Esophagus muscularis mucosa (tissue), 4 donors: Measurements from ENCODE around the gene ATP7A. TPM values are rescaled to one million over a fixed set of nuclear protein-coding genes. Genes with fewer than 3 reads are reported as not detected.
A peak's percentile ranks its signal among the peaks of the same experiment; 100 is the strongest.

Source experiments
- DNase-seq: peaks from one replicate; pipeline ENCODE4 v3.0.0-alpha.2; 2017; ENCODE audit errors: extremely low spot score
- H3K27ac ChIP-seq, 4 donors: fragments of 200-600 bp; sonication (generic); replicated peaks in 1 of 4; 1 replicate in 3 of 4; 2 replicates in 1 of 4; pipeline ENCODE4 v1.5.1; 2016 to 2019; ENCODE audit warnings: mild to moderate bottlenecking in 1 of 4
- H3K27me3 ChIP-seq, 4 donors: fragments of 200-600 bp; sonication (generic); one replicate each; pipeline versions ENCODE4 v1.5.1 to v1.6.0; 2016 to 2019
- H3K36me3 ChIP-seq, 4 donors: fragments of 200-600 bp; sonication (generic); one replicate each; pipeline ENCODE4 v1.5.1; 2016 to 2019
- H3K4me1 ChIP-seq, 4 donors: fragments of 200-600 bp; sonication (generic); one replicate each; pipeline ENCODE4 v1.5.1; 2016 to 2019
- H3K4me3 ChIP-seq, 4 donors: fragments of 200-600 bp; sonication (generic); 1 replicate in 2 of 4; 2 replicates in 2 of 4; pipeline ENCODE4 v1.5.1; 2016 to 2019; ENCODE audit warnings: mild to moderate bottlenecking in 4 of 4, moderate library complexity in 1 of 4
- H3K9me3 ChIP-seq, 4 donors: fragments of 200-600 bp; sonication (generic); 1 replicate in 3 of 4; 2 replicates in 1 of 4; pipeline ENCODE4 v1.5.1; 2016 to 2019
- EP300 ChIP-seq: sonication (generic); formaldehyde crosslinking; IDR thresholded peaks from one replicate; pipeline ENCODE4 v1.6.1; 2017; ENCODE audit warnings: antibody characterized with exemption
- POLR2A ChIP-seq: fragments of 450-650 bp; IDR thresholded peaks from one replicate; pipeline ENCODE4 v1.6.1; 2017; ENCODE audit warnings: antibody characterized with exemption, moderate library complexity, mild to moderate bottlenecking, low read depth
- POLR2AphosphoS5 ChIP-seq, 2 donors: sonication (generic); formaldehyde crosslinking; IDR thresholded peaks; one replicate each; pipeline ENCODE4 v1.6.1; 2017; ENCODE audit warnings: antibody characterized with exemption in 2 of 2
- WGBS: methylation state at CpG from one replicate; pipeline ENCODE4 v1.1.5; 2018; 5-methylcytosine and 5-hydroxymethylcytosine counted together
- intact Hi-C: fragments of 100-400 bp; cut with DNase I; formaldehyde crosslinking; loops from one replicate; pipeline ENCODE4 v1.15.1; 2023
- total RNA-seq, 4 donors: library from RNA; depleted of rRNA; stranded (reverse); fragments of >200 nt; gene quantifications; one replicate each; pipeline versions ENCODE4 v1.1.0 to v1.2.1, GENCODE V29; 2016
- TF ChIP-seq, protein P1 (sequence below), 3 experiments: fragments of 200-600 bp in 2 of 3; fragments of 450-650 bp in 1 of 3; sonication (generic) in 2 of 3; IDR thresholded peaks; one replicate each; pipeline ENCODE4 v1.5.1; 2017 to 2019; ENCODE audit warnings: antibody characterized with exemption in 3 of 3, mild to moderate bottlenecking in 2 of 3, moderate library complexity in 1 of 3

The ATP7A gene
- total RNA-seq, 4 donors from 2014 or later, result 10.7 to 14.1 (median 12.8) TPM

GRCh38 chrX:77894921-77895886 is 15.3 kb upstream of the ATP7A start, which contains the start of gene MAGT1:
Gene MAGT1, minus strand, starts transcription at chrX:77895435. Its CDS starts 25 bp downstream, at chrX:77895410.
- intact Hi-C loops, result loop anchor here (10.0 kb wide), 1 partner anchor 110 kb away; the partner anchor contains the start of gene ATRX
- H3K36me3 ChIP-seq, result no peaks in the 10 kb centered on the region
- no peaks in the 10 kb centered on the region for H3K27me3 ChIP-seq
- peak; percentile 97 for DNase-seq
- H3K9me3 ChIP-seq, result no peaks in the 10 kb centered on the region
- H3K4me1 ChIP-seq, result peaks cover 0 to 34% (median 13%) of the 10 kb centered on the region in 4 donors
- WGBS, result 44% methylated on average over 49 of the region's 49 CpGs
- H3K27ac ChIP-seq, result peak within 1 kb of the TSS; percentile 90 to 93 (median 92)
- peak; percentile 92 to 97 for TF ChIP-seq POLR2AphosphoS5 (IDR thresholded peaks at IDR 0.05)
- TF ChIP-seq, protein P1, sequence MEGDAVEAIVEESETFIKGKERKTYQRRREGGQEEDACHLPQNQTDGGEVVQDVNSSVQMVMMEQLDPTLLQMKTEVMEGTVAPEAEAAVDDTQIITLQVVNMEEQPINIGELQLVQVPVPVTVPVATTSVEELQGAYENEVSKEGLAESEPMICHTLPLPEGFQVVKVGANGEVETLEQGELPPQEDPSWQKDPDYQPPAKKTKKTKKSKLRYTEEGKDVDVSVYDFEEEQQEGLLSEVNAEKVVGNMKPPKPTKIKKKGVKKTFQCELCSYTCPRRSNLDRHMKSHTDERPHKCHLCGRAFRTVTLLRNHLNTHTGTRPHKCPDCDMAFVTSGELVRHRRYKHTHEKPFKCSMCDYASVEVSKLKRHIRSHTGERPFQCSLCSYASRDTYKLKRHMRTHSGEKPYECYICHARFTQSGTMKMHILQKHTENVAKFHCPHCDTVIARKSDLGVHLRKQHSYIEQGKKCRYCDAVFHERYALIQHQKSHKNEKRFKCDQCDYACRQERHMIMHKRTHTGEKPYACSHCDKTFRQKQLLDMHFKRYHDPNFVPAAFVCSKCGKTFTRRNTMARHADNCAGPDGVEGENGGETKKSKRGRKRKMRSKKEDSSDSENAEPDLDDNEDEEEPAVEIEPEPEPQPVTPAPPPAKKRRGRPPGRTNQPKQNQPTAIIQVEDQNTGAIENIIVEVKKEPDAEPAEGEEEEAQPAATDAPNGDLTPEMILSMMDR (IDR thresholded peaks at IDR 0.05), result no peak
- TF ChIP-seq POLR2A, result peak; percentile 78
- H3K4me3 ChIP-seq, result peak within 1 kb of the TSS; percentile 60 to 74 (median 68)

- 38% methylated on average over 28 of the region's 28 CpGs for WGBS
- peak; percentile 91 for DNase-seq
- intact Hi-C loops, result loop anchor here (10.0 kb wide), 1 partner anchor 114 kb away; the partner anchor contains the start of gene ATRX
- Histone ChIP-seq H3K27ac (peak within 1 kb of the TSS; percentile 84 to 87 (median 86)), H3K4me1 (peaks cover 0 to 29% (median 18%) of the 10 kb centered on the region in 4 donors), H3K9me3 (no peaks in the 10 kb centered on the region), H3K27me3 (no peaks in the 10 kb centered on the region), H3K4me3 (peak within 1 kb of the TSS; percentile 57 to 71 (median 60)), H3K36me3 (peaks cover 0 to 15% (median 7%) of the 10 kb centered on the region in 4 donors)
- TF ChIP-seq EP300 (no peak), POLR2AphosphoS5 (IDR thresholded peaks at IDR 0.05) (peak; percentile 84 to 95), POLR2A (peak; percentile 48)
- TF ChIP-seq, protein P1 (IDR thresholded peaks at IDR 0.05), result peak in 2 of 3 experiments; percentile 36 to 44
These were observed 11.2 kb upstream of the ATP7A start, which contains the start of gene COX7B for GRCh38 chrX:77899081-77899828. Gene COX7B, plus strand, starts transcription at chrX:77899468. Its CDS starts 86 bp downstream, at chrX:77899554.

DNA sequence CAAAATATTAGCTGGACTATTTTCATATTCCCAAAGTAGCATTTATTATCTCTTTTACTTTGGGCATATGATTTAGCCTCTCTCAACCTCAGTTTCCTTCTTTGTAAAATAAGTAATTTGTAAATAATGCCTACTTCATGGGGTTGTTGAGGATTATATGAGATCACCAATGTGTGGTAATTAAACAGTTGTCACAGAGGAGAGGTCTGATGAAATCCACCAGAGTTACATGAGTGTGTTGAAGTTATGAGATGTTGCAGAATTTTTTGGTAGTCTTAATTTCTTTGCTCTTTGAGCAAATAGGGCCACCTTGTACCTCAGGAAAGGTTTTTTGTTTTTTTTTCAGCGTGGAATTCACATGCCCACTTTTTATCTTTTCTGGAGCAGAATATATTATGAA is 9.8 kb upstream of the ATP7A start:
- peak overlapping the region; percentile 57 to 71 (median 60) for H3K4me3 ChIP-seq
- H3K36me3 ChIP-seq, result peaks cover 0 to 25% (median 11%) of the 10 kb centered on the region in 4 donors
- peaks cover 0 to 25% (median 18%) of the 10 kb centered on the region in 4 donors for H3K4me1 ChIP-seq
- intact Hi-C loops, result no loop called here
- H3K9me3 ChIP-seq, result no peaks in the 10 kb centered on the region
- no peak for DNase-seq
- no peaks in the 10 kb centered on the region for H3K27me3 ChIP-seq
- TF ChIP-seq EP300 (no peak), POLR2AphosphoS5 (IDR thresholded peaks at IDR 0.05) (no peak), POLR2A (no peak)
- TF ChIP-seq, protein P1 (IDR thresholded peaks at IDR 0.05), result no peak
- 70% methylated on average over 1 of the region's 1 CpG for WGBS
- peak overlapping the region; percentile 84 to 87 (median 86) for H3K27ac ChIP-seq

- Histone ChIP-seq H3K36me3 (peaks cover 0 to 25% (median 15%) of the 10 kb centered on the region in 4 donors), H3K27me3 (no peaks in the 10 kb centered on the region), H3K9me3 (no peaks in the 10 kb centered on the region), H3K4me1 (peaks cover 0 to 21% (median 18%) of the 10 kb centered on the region in 4 donors), H3K27ac (peak overlapping the region in 2 of 4 donors; percentile 22 to 84), H3K4me3 (peak overlapping the region in 1 of 4 donors; percentile 63)
- TF ChIP-seq, protein P1 (IDR thresholded peaks at IDR 0.05), result no peak
- TF ChIP-seq POLR2A, result no peak
- no peak for TF ChIP-seq POLR2AphosphoS5 (IDR thresholded peaks at IDR 0.05)
- TF ChIP-seq EP300, result no peak
- intact Hi-C loops, result no loop called here
- 82% methylated on average over 5 of the region's 5 CpGs for WGBS
- DNase-seq, result no peak
These were observed 9.0 kb upstream of the ATP7A start for GRCh38 chrX:77901506-77901905.
